Measurements from ENCODE around the gene MCF2L2. TPM values are rescaled to one million over a fixed set of nuclear protein-coding genes. Genes with fewer than 3 reads are reported as not detected.
"Not testable (repeated sequence)": the region's sequence is repeated elsewhere in the genome, so short reads cannot be mapped to it uniquely, and the experiment has no call there.

MCF2L2 gene
- total RNA-seq (1 to 10 TPM in 1 of 9 donors, under 1 TPM in 7, not detected in 1; 0.12 to 1.4 (median 0.23) TPM), polyA plus RNA-seq (under 1 TPM; 0.12 to 0.46 TPM)
- long read RNA-seq, donor 1, partial matches to known transcripts = 0 of 1 reads
- long read RNA-seq, donor 1, other reads (novel, unspliced or antisense) = 1 of 1 reads
- long read RNA-seq, donor 2 = 0 reads
- long read RNA-seq, donor 3, partial matches to known transcripts = 0 of 3 reads
- long read RNA-seq, donor 3, other reads (novel, unspliced or antisense) = 3 of 3 reads

- intact Hi-C loops (cut with DNase I) = no loop called here
- peaks cover 0 to 20% (median 10%) of the 10 kb centered on the region in 12 donors for H3K4me1 ChIP-seq
- H3K27me3 ChIP-seq = peaks cover 0 to 40% (median 8%) of the 10 kb centered on the region in 9 donors
- no peaks in the 10 kb centered on the region for H3K9me3 ChIP-seq
- ATAC-seq (peak in 3 of 4 donors; percentile 46 to 71 (median 67)), DNase-seq (peak; percentile 21 to 72 (median 49))
- H3K27ac ChIP-seq = no peak within 1 kb of the TSS
- H3K36me3 ChIP-seq = no peaks in the 10 kb centered on the region
- peak within 1 kb of the TSS; percentile 46 to 83 (median 72) for H3K4me3 ChIP-seq
- 1 to 6% (median 2%) methylated on average over 18 to 68 of the region's 68 CpGs for WGBS, 4 donors
- TF ChIP-seq, protein P1, sequence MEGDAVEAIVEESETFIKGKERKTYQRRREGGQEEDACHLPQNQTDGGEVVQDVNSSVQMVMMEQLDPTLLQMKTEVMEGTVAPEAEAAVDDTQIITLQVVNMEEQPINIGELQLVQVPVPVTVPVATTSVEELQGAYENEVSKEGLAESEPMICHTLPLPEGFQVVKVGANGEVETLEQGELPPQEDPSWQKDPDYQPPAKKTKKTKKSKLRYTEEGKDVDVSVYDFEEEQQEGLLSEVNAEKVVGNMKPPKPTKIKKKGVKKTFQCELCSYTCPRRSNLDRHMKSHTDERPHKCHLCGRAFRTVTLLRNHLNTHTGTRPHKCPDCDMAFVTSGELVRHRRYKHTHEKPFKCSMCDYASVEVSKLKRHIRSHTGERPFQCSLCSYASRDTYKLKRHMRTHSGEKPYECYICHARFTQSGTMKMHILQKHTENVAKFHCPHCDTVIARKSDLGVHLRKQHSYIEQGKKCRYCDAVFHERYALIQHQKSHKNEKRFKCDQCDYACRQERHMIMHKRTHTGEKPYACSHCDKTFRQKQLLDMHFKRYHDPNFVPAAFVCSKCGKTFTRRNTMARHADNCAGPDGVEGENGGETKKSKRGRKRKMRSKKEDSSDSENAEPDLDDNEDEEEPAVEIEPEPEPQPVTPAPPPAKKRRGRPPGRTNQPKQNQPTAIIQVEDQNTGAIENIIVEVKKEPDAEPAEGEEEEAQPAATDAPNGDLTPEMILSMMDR (IDR thresholded peaks at IDR 0.05) = no peak
- TF ChIP-seq POLR2A (IDR thresholded peaks at IDR 0.05) = no peak
These were observed at the start of gene MCF2L2 for GRCh38 chr3:183428447-183429211. MCF2L2 (minus strand) TSS chr3:183428619; CDS start chr3:183427977, 642 bp downstream.

- 64 to 78% (median 69%) methylated on average over 5 to 8 of the region's 8 CpGs for WGBS, 4 donors
- Histone ChIP-seq H3K36me3 (no peaks in the 10 kb centered on the region), H3K4me1 (peaks cover 0 to 18% (median 9%) of the 10 kb centered on the region in 12 donors), H3K27ac (no peak overlapping the region), H3K4me3 (no peak overlapping the region), H3K27me3 (no peaks in the 10 kb centered on the region), H3K9me3 (no peaks in the 10 kb centered on the region)
- TF ChIP-seq POLR2A (IDR thresholded peaks at IDR 0.05) = no peak
- TF ChIP-seq, protein P1 (IDR thresholded peaks at IDR 0.05) = no peak
- DNase-seq = no peak
- no peak for ATAC-seq
- intact Hi-C loops (cut with DNase I) = loop anchor here in 4 of 10 donors (5.0 to 10.0 kb wide), 5 partner anchors 77 to 407 kb away; partner anchors contain the start of genes KLHL6 (in 1 of the 4) and PARL (in 1 of the 4)
These were observed 49.5 kb upstream of the MCF2L2 start for GRCh38 chr3:183477801-183478456.

GRCh38 chr3:183475764-183476162 lies 47.3 kb upstream of the MCF2L2 start:
- not testable (repeated sequence) for H3K9me3 ChIP-seq, H3K36me3 ChIP-seq, H3K27ac ChIP-seq, DNase-seq, H3K27me3 ChIP-seq, ATAC-seq, H3K4me3 ChIP-seq
- 94 to 98% (median 96%) methylated on average over 1 of the region's 1 CpG for WGBS, 4 donors
- peaks cover 0 to 18% (median 9%) of the 10 kb centered on the region in 12 donors for H3K4me1 ChIP-seq
- intact Hi-C loops (cut with DNase I) = loop anchor here in 4 of 10 donors (2.0 to 10.0 kb wide), 6 partner anchors 77 to 409 kb away; partner anchors contain the start of genes KLHL6 (in 1 of the 4) and PARL (in 1 of the 4)

DNA sequence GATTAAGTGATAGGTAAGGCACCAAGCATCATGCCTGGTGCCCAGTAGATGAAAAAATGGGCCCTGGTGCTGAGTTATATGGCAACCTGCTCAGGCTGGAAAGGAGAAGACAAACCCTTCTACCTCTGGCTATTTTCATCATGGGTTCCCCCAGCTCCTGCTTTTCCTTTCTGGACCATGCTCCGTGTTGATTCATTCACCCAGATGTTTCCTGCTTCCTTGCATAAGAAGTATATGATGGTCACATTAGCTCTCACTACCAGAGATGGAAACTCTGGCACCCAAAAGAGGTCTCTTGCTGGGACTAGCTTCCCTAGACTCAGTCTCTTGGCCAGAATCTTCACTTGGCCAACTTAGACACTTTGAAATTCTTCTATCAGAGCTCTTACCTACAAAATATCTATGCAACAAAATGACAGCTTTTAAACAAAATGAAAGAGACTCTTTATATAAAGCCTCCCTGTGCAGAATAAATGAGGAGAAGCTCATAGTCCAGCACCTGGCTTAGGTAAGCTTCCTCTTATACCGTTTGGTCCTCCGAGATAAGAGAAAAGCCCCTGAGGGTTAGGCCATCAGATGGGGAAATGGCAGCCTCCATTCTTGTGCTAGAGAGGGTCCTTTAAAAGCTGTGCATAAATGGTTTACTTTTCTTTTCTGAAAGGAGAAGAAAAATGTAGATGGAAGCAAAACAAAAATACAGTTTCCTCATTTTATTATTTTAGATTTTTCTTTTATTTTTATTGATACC lies 46.8 kb upstream of the MCF2L2 start:
- no peaks in the 10 kb centered on the region for H3K27me3 ChIP-seq
- H3K27ac ChIP-seq = no peak overlapping the region
- intact Hi-C loops (cut with DNase I) = loop anchor here in 4 of 10 donors (2.0 to 10.0 kb wide), 6 partner anchors 78 to 410 kb away; partner anchors contain the start of genes KLHL6 (in 1 of the 4) and PARL (in 1 of the 4)
- H3K36me3 ChIP-seq = no peaks in the 10 kb centered on the region
- H3K4me3 ChIP-seq = no peak overlapping the region
- 42 to 47% (median 44%) methylated on average over 3 of the region's 3 CpGs for WGBS, 4 donors
- peak in 1 of 4 donors; percentile 67 for ATAC-seq
- TF ChIP-seq POLR2A (IDR thresholded peaks at IDR 0.05) = no peak
- TF ChIP-seq, protein P1 (IDR thresholded peaks at IDR 0.05) = no peak
- no peaks in the 10 kb centered on the region for H3K9me3 ChIP-seq
- peaks cover 0 to 18% (median 9%) of the 10 kb centered on the region in 12 donors for H3K4me1 ChIP-seq
- DNase-seq = no peak
